Activated T-cell treated with anti-CD3 and anti-CD28 coated beads, Interleukin-2, amount 50 U/mL, for 72 hours (primary cell): ENCODE measurements around the gene RIT1. TPM values are rescaled to one million over a fixed set of nuclear protein-coding genes. Genes with fewer than 3 reads are reported as not detected.
A peak's percentile ranks its signal among the peaks of the same experiment; 100 is the strongest.
"Not testable (repeated sequence)": the region's sequence is repeated elsewhere in the genome, so short reads cannot be mapped to it uniquely, and the experiment has no call there.

Experiments
- ATAC-seq, 2 donors: fragments of 150-1000 bp; cut with Tn5 transposase; replicated peaks in 1 of 2; 2 replicates each; pipeline ENCODE4 v1.10.0; 2021; ENCODE audit warnings: moderate library complexity in 2 of 2, mild to moderate bottlenecking in 1 of 2
- DNase-seq, 2 donors: peaks; one replicate each; pipeline ENCODE4 v3.0.0; 2021 to 2022; ENCODE audit warnings: mixed read lengths in 1 of 2
- H3K27ac Mint-ChIP-seq: one replicate; pipeline ENCODE4 v1.8.0; 2022; ENCODE audit warnings: mild to moderate bottlenecking, moderate library complexity, mixed read lengths
- H3K27me3 Mint-ChIP-seq: one replicate; pipeline ENCODE4 v1.8.0; 2022; ENCODE audit warnings: low read depth, mixed read lengths
- H3K36me3 Mint-ChIP-seq, 2 donors: one replicate each; pipeline ENCODE4 v1.8.0; 2022; ENCODE audit warnings: mixed read lengths in 2 of 2, mild to moderate bottlenecking in 1 of 2; ENCODE audit not compliant: insufficient read depth in 2 of 2
- H3K4me1 Mint-ChIP-seq: one replicate; pipeline ENCODE4 v1.8.0; 2022; ENCODE audit warnings: low read depth, mixed read lengths
- H3K4me3 Mint-ChIP-seq, 2 donors: one replicate each; pipeline ENCODE4 v1.8.0; 2022; ENCODE audit warnings: mild to moderate bottlenecking in 2 of 2, mixed read lengths in 2 of 2, moderate library complexity in 2 of 2
- H3K9me3 Mint-ChIP-seq, 2 donors: one replicate each; pipeline ENCODE4 v1.8.0; 2022; ENCODE audit warnings: mixed read lengths in 2 of 2
- total RNA-seq, 2 donors: library from RNA; stranded (reverse); gene quantifications; one replicate each; pipeline ENCODE4 v1.2.3, GENCODE V29; 2022

The RIT1 gene
- total RNA-seq, 2 donors from 2014 or later: 31.7 to 33.8 TPM

- H3K36me3 Mint-ChIP-seq: peaks cover 4 to 19% of the 10 kb centered on the region in 2 donors
- no peak overlapping the region for H3K27ac Mint-ChIP-seq
- no peaks in the 10 kb centered on the region for H3K9me3 Mint-ChIP-seq
Observed at GRCh38 chr1:155897746-155898145, 13.4 kb downstream of the RIT1 start.

GRCh38 chr1:155896476-155896875 is 14.7 kb downstream of the RIT1 start:
- not testable (repeated sequence) for H3K27ac Mint-ChIP-seq, H3K4me3 Mint-ChIP-seq, H3K27me3 Mint-ChIP-seq, DNase-seq, H3K9me3 Mint-ChIP-seq, ATAC-seq
- H3K36me3 Mint-ChIP-seq: peaks cover 4 to 17% of the 10 kb centered on the region in 2 donors
- peaks cover 20% of the 10 kb centered on the region for H3K4me1 Mint-ChIP-seq

More at GRCh38 chr1:155897746-155898145, 13.4 kb downstream of the RIT1 start:
- Mint-ChIP-seq H3K27me3 (no peaks in the 10 kb centered on the region), H3K4me1 (peaks cover 20% of the 10 kb centered on the region), H3K4me3 (no peak overlapping the region)
- DNase-seq: no peak
- no peak for ATAC-seq

DNA sequence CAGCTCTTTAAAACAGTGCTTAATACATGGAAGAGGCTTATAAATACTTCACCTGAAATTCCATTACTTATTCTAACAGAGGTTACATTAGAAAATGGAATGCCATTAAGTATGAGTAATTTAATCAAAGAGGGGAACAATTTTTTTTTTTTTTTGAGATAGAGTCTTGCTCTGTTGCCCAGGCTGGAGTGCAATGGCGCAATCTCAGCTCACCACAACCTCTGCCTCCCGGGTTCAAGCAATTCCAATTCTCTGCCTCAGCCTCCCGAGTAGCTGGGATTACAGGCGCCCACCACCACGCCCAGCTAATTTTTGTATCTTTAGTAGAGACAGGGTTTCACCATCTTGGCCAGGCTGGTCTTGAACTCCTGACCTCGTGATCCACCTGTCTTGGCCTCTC is 15.5 kb downstream of the RIT1 start:
- not testable (repeated sequence) for H3K27me3 Mint-ChIP-seq, H3K27ac Mint-ChIP-seq, H3K9me3 Mint-ChIP-seq, DNase-seq, ATAC-seq, H3K4me3 Mint-ChIP-seq
- peaks cover 4 to 15% of the 10 kb centered on the region in 2 donors for H3K36me3 Mint-ChIP-seq
- peaks cover 20% of the 10 kb centered on the region for H3K4me1 Mint-ChIP-seq

DNA sequence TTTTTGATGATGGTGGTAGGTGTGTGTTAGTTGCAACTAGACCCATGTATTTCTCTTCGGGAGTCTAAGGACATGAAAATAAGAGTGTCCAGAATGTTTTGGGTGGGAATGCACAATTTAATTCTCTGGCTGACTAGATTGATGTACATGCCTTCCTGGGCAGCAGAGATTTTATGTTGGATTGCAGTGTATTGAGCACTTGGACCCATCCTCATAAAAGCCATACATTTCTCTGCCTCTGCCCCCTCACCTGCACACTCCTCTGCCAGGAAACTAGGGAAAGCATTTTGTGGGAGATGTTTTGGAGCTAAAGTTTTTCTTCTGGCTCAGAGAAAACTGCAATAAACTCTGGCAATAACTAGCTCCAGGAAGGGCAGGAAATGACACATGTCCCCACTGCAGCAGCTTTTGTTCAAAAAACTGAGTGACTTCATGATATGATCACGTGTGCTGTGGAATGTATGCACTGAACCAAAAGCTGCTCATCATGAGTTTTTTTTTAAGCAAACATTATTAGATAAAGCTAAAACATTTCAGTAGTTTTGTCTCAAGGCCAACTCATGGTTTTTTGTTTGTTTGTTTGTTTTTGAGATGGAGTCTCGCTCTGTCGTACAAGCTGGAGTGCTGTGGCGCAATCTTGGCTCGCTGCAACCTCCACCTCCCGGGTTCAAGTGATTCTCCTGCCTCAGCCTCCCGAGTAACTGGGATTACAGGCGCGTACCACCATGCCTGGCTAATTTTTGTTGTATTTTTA is 17.6 kb downstream of the RIT1 start:
- H3K4me3 Mint-ChIP-seq: peak overlapping the region; percentile 4 to 15
- ATAC-seq (peak; percentile 80 to 90), DNase-seq (peak in 1 of 2 donors; percentile 12)
- H3K27ac Mint-ChIP-seq: peak overlapping the region; percentile 62
- no peaks in the 10 kb centered on the region for H3K27me3 Mint-ChIP-seq
- no peaks in the 10 kb centered on the region for H3K9me3 Mint-ChIP-seq
- peaks cover 20% of the 10 kb centered on the region for H3K4me1 Mint-ChIP-seq
- peaks cover 2 to 4% of the 10 kb centered on the region in 2 donors for H3K36me3 Mint-ChIP-seq

DNA sequence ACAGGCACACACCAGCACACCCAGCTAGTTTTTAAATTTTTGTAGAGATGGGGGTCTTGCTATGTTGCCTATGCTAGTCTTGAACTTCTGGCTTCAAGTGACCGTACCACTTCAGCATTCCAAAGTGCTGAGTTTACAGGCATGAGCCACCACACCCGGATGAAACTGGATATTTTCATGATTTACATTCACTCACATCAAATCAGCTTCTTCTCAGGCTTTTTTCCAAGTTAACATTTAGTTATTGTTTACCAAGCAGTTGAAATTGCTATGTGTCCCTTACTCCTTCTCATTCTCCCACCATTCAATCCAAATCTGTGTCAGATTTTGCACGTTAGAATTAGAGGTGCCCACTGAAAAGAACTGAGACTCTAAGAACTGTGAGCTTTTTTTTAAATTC is 18.4 kb downstream of the RIT1 start:
- Mint-ChIP-seq H3K9me3 (no peaks in the 10 kb centered on the region), H3K4me1 (peaks cover 16% of the 10 kb centered on the region), H3K27me3 (no peaks in the 10 kb centered on the region), H3K36me3 (peaks cover under 1 to 3% of the 10 kb centered on the region in 2 donors), H3K27ac (peak overlapping the region; percentile 62), H3K4me3 (peak overlapping the region in 1 of 2 donors; percentile 15)
- DNase-seq: no peak
- ATAC-seq: no peak

GRCh38 chr1:155890251-155890650 is 20.9 kb downstream of the RIT1 start:
- Mint-ChIP-seq H3K4me3 (no peak overlapping the region), H3K9me3 (no peaks in the 10 kb centered on the region), H3K27me3 (no peaks in the 10 kb centered on the region), H3K27ac (no peak overlapping the region), H3K36me3 (no peaks in the 10 kb centered on the region), H3K4me1 (peaks cover 13% of the 10 kb centered on the region)
- ATAC-seq (no peak), DNase-seq (no peak)

GRCh38 chr1:155889566-155889965 is 21.6 kb downstream of the RIT1 start:
- ATAC-seq (no peak), DNase-seq (no peak)
- Mint-ChIP-seq H3K4me3 (no peak overlapping the region), H3K36me3 (no peaks in the 10 kb centered on the region), H3K4me1 (peaks cover 13% of the 10 kb centered on the region), H3K9me3 (no peaks in the 10 kb centered on the region), H3K27me3 (no peaks in the 10 kb centered on the region), H3K27ac (no peak overlapping the region)

GRCh38 chr1:155888481-155888880 is 22.7 kb downstream of the RIT1 start:
- Mint-ChIP-seq H3K4me1 (peaks cover 6% of the 10 kb centered on the region), H3K36me3 (no peaks in the 10 kb centered on the region), H3K9me3 (no peaks in the 10 kb centered on the region), H3K4me3 (no peak overlapping the region), H3K27me3 (no peaks in the 10 kb centered on the region), H3K27ac (no peak overlapping the region)
- DNase-seq: no peak
- ATAC-seq: no peak

- Mint-ChIP-seq H3K4me3 (no peak overlapping the region), H3K9me3 (no peaks in the 10 kb centered on the region), H3K27ac (no peak overlapping the region), H3K27me3 (no peaks in the 10 kb centered on the region), H3K36me3 (no peaks in the 10 kb centered on the region), H3K4me1 (no peaks in the 10 kb centered on the region)
- no peak for ATAC-seq
- no peak for DNase-seq
Observed at GRCh38 chr1:155884982-155885381, 26.2 kb downstream of the RIT1 start.

GRCh38 chr1:155884031-155884960 is 26.9 kb downstream of the RIT1 start:
- no peak for DNase-seq
- H3K9me3 Mint-ChIP-seq: no peaks in the 10 kb centered on the region
- H3K4me3 Mint-ChIP-seq: no peak overlapping the region

GRCh38 chr1:155882766-155883165 is 28.4 kb downstream of the RIT1 start:
- Mint-ChIP-seq H3K27me3 (no peaks in the 10 kb centered on the region), H3K9me3 (no peaks in the 10 kb centered on the region), H3K27ac (no peak overlapping the region), H3K36me3 (no peaks in the 10 kb centered on the region), H3K4me1 (no peaks in the 10 kb centered on the region), H3K4me3 (no peak overlapping the region)
- DNase-seq (no peak), ATAC-seq (no peak)

More at GRCh38 chr1:155884031-155884960, 26.9 kb downstream of the RIT1 start:
- Mint-ChIP-seq H3K4me1 (no peaks in the 10 kb centered on the region), H3K36me3 (no peaks in the 10 kb centered on the region), H3K27me3 (no peaks in the 10 kb centered on the region), H3K27ac (no peak overlapping the region)
- ATAC-seq: no peak

DNA sequence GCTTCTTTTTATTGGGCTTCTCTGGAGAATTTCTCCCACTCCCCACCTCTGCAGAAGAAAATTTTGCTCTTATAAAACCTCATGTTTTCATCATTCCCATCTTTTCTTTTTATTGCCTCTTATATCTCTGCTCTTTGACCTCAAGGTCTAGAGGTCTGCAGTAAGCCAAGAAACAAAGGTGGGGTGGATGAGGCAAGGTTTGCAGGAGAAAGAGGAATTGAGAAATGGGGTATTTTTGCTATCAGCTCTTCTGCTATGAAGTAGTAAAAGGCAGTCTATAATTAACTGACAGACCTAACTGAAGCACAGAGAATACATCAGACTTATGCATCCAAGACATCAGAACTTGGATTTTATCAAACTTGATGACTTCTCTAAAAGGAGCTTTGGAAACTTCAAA is 28.9 kb downstream of the RIT1 start:
- H3K27me3 Mint-ChIP-seq: no peaks in the 10 kb centered on the region
- H3K27ac Mint-ChIP-seq: no peak overlapping the region
- no peaks in the 10 kb centered on the region for H3K36me3 Mint-ChIP-seq
- H3K4me1 Mint-ChIP-seq: no peaks in the 10 kb centered on the region
- H3K4me3 Mint-ChIP-seq: no peak overlapping the region
- ATAC-seq (no peak), DNase-seq (no peak)
- H3K9me3 Mint-ChIP-seq: no peaks in the 10 kb centered on the region

DNA sequence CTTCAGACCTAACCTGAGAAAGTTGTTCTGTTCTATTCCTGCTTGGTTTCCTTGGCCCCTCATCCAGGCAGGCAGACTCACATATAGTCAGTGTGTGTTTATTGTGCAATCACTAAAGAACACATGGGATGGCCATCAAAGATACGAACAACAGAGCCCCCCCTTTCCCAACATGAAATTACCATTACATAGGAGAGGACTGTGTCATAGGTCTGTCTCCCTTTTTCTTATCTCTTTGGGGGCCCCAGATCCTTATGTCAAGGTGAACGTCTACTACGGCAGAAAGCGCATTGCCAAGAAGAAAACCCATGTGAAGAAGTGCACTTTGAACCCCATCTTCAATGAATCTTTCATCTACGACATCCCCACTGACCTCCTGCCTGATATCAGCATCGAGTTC is 30.2 kb downstream of the RIT1 start:
- ATAC-seq (no peak), DNase-seq (no peak)
- Mint-ChIP-seq H3K9me3 (no peaks in the 10 kb centered on the region), H3K4me1 (no peaks in the 10 kb centered on the region), H3K4me3 (no peak overlapping the region), H3K27ac (no peak overlapping the region), H3K36me3 (no peaks in the 10 kb centered on the region), H3K27me3 (no peaks in the 10 kb centered on the region)
